ENCODE measurements around the gene ARRDC5.
"Not testable (repeated sequence)": the region's sequence is repeated elsewhere in the genome, so short reads cannot be mapped to it uniquely, and the experiment has no call there.

ARRDC5 gene

GRCh38 chr19:4909897-4910593 is 7.3 kb upstream of the ARRDC5 start:
- DNase-seq: peak; percentile 98

- DNase-seq: peak; percentile 86
Measured at GRCh38 chr19:4909156-4909896, 6.6 kb upstream of the ARRDC5 start, which contains the start of gene UHRF1. Gene UHRF1 (plus strand): TSS chr19:4909501. CDS start chr19:4910886, 1,385 bp downstream.

DNA sequence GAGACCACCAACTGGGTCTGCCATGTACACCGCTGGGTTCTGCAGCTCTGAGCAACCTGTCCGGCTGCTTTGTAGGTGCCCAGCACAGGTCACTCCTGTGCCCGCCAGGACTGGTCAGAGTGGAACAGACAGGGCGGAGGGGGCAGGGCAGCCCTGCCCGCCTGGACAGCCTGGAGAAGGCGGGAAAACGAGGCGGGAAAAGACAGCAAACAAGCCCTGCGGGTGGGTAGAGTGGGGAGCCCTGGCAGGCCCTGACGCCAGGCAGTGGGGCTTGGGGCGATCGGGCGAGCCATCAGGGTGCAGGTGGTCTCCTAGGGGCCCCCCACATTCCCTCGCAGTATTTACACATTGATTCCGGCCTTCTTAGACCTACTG is 6.1 kb upstream of the ARRDC5 start:
- DNase-seq: no peak

DNA sequence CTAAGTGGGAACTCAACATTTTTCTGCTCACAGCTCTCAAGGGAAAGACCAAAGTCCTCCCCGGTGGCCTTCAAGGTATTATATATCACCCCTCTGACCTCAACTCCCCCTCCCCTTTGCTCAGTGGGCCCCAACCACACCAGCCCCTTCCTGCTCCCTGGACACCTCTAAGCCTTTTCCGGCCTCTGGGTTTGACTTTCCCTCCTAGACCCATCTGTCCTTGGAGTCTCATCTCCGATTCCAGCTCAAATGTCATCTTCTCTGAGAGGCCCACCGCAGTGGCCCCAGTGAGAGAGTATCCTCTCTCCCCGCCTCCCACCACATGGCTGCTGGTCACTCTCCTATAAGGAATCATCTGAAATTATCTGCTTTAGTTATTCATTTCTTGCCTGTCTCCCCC is 5.7 kb upstream of the ARRDC5 start:
- DNase-seq: no peak

GRCh38 chr19:4906963-4907362 is 4.3 kb upstream of the ARRDC5 start:
- DNase-seq: no peak

DNA sequence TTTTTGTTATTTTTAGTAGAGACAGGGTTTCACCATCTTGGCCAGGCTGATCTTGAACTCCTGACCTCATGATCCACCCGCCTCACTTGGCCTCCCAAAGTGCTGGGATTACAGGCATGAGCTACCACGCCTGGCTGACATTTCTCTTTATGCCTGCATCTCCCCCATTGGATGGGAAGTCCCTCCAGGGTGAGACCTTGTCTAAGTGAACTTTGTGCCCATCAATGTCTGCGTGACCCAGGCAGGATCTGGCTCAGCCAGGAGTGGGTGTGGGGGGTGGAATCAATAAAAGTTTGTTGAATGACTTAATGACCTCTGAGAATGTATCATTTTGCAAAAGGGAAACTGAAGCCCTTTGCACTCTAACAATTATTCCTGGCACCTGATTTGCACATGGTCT is 1.8 kb upstream of the ARRDC5 start:
- DNase-seq: no peak

- DNase-seq: not testable (repeated sequence)
Measured at GRCh38 chr19:4900879-4901278, 1.8 kb downstream of the ARRDC5 start.

- DNase-seq: no peak
Measured at GRCh38 chr19:4897146-4897545, 5.5 kb downstream of the ARRDC5 start.

GRCh38 chr19:4896372-4896771 is 6.3 kb downstream of the ARRDC5 start:
- DNase-seq: no peak

- DNase-seq: not testable (repeated sequence)
Measured at GRCh38 chr19:4892962-4893361, 9.7 kb downstream of the ARRDC5 start.

GRCh38 chr19:4891066-4891465 is 11.6 kb downstream of the ARRDC5 start:
- DNase-seq: no peak

DNA sequence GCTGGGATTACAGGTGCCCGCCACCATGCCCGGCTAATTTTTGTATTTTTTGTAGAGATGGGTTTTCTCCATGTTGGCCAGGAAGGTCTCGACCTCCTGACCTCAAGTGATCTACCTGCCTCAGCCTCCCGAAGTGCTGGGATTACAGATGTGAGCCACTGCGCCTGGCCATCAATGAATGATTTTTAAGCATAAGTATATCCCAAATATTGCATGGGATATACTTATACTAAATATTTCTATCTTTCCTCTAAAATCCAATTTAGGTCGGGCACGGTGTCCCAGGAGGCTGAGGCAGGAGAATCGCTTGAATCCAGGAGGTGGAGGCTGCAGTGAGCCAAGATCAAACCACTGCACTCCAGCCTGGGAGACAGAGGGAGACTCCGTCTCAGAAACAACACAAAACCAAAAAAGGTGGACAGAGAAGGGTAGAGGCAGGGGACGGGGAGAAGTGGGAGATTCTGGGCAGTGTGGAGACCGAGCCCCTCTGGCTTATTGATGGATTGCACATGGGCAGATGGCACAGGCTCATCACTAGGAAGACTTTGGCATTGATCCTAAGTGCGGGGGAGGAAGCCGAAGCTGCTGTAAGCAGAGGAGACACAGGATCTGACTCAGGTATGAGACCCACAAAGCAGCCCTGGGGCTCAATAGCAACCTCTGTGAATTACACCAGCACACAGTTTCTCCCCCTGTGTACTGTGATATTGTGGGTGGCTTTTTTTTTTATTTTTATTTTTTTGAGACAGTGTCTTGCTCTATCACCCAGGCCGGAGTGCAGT is 13.5 kb downstream of the ARRDC5 start:
- no peak for DNase-seq

- not testable (repeated sequence) for DNase-seq
Measured at GRCh38 chr19:4887803-4888202, 14.9 kb downstream of the ARRDC5 start.

GRCh38 chr19:4884993-4885392 is 17.7 kb downstream of the ARRDC5 start:
- DNase-seq: not testable (repeated sequence)

GRCh38 chr19:4882874-4883273 is 19.8 kb downstream of the ARRDC5 start:
- not testable (repeated sequence) for DNase-seq

DNA sequence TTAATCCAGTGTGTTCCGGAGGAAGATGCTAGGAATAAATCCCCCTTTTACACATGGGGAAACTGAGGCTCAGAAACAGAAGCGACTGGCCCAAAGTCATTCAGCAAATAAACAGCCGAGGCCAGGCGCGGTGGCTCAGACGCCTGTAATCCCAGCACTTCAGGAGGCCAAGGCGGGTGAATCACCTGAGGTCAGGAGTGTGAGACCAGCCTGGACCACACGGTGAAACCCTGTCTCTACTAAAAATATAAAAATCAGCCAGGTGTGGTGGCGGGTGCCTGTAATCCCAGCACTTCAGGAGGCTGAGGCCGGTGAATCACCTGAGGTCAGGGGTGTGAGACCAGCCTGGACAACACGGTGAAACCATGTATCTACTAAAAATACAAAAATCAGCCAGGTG is 23.7 kb downstream of the ARRDC5 start:
- DNase-seq: no peak

DNA sequence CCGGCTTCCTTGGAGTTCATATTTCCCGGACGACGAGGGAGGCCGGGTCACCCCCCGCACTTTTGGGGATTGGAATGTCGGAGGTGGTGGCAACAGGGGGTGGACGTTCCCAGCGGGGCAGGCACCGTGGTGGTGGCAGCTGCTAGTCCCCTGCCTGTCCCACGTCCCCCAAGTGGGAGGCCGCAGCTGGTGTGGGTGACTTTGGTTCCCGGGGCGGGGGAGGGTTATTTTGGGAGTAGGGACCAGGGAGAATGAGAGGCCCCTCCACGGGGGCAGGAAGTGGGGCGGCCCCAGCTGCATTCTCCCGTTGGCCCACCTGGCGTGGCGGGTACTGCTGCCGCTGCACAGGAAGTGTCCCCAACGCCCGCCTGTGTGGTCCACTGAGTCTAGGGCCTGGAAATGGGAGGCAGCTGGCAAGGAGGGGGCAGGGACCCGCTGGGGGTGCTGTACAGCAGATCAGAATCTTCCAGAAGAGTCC is 24.2 kb downstream of the ARRDC5 start:
- no peak for DNase-seq

- no peak for DNase-seq
Measured at GRCh38 chr19:4877753-4878490, 24.8 kb downstream of the ARRDC5 start.

GRCh38 chr19:4873930-4874329 is 28.8 kb downstream of the ARRDC5 start:
- no peak for DNase-seq

- no peak for DNase-seq
Measured at GRCh38 chr19:4871711-4872110, 31.0 kb downstream of the ARRDC5 start.

DNA sequence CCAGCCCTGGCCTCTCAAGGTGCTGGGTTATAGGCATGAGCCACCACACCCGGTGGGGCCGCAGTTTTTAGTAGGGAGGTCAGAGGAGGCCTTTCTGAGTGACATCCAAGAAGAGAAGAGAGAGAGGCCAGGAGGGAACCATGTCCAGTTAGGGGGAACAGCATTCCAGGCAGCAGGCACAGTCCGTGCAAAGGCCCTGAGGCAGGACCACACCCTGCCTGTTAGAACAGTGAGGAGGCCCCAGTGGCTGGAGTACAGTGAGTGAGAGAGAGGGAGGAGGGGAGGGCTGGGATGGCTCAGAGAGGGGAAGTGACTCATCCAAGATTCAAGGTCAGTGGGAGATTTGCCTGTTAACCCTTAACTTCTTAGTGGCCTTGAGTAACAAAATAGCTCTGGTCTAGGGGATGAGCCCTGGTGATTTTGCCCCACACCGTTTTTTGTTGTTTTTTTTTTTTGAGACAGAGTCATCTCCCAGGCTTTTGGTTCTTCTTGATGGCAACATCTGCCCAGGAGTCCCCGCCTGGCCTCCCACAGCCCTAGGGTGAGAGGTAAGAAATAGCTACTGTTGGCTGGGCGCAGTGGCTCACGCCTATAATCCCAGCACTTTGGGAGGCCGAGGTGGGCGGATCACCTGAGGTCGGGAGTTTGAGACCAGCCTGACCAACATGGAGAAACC is 32.5 kb downstream of the ARRDC5 start:
- peak; percentile 68 for DNase-seq

DNA sequence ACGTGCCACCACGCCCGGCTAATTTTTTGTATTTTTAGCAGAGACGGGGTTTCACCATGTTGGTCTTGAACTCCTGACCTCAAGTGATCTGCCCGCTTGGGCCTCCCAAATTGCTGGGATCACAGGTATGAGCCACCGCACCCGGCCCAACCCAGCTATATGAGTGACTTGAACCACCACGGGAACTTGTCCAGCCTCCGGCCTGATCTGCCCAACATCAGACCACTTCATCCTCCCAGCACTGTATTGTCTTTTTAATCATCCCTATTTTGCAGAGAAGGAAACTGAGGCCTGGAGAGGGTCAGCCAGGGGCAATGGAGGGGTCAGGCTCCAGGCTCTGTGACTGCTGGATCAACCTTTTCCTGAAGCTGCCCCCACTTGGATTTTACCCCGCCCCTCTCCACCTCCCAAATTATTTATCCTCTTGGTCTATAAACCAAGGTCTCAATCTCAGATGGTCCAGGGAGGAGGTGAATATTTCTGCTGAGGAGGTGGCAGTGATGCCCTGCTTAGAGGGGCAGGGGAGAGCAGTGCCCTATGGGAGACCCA is 34.3 kb downstream of the ARRDC5 start:
- DNase-seq: no peak

All from activated CD4-positive, alpha-beta T cell treated with anti-CD3 and anti-CD28 coated beads, Interleukin-2, Interleukin-6, amounts not matched to agents 100 ng/mL and 50 ng/mL, durations not matched to agents 16 hours and 8 hours (primary cell).